Testis (tissue), 2 donors: ENCODE results near the gene C22orf39.

Experiments used
- CTCF ChIP-seq, 3 experiments: fragments of 450-650 bp in 2 of 3; fragments of 200-600 bp in 1 of 3; sonication (generic) in 1 of 3; IDR thresholded peaks; one replicate each; pipeline ENCODE4 v1.5.1; 2016 to 2019; ENCODE audit warnings: antibody characterized with exemption in 3 of 3, mild to moderate bottlenecking in 2 of 3, moderate library complexity in 1 of 3
- POLR2A ChIP-seq: fragments of 450-650 bp; IDR thresholded peaks from one replicate; pipeline ENCODE4 v1.6.1; 2017; ENCODE audit warnings: antibody characterized with exemption, mild to moderate bottlenecking, moderate library complexity

GRCh38 chr22:19467912-19468311 is 20.4 kb upstream of the C22orf39 start:
- TF ChIP-seq CTCF (IDR thresholded peaks at IDR 0.05) (no peak), POLR2A (no peak)
